WERI-Rb-1 (cell line): ENCODE measurements around the gene NOL4L.

Experiments used
- DNase-seq: peaks from one replicate; pipeline ENCODE4 v3.0.0-alpha.2; 2020
- H3K27ac ChIP-seq: fragments of 250-450 bp; sonication (Bioruptor Pico); 2 replicates; pipeline ENCODE4 v1.5.1; 2020; ENCODE audit warnings: mild to moderate bottlenecking, moderate library complexity
- H3K27me3 ChIP-seq: fragments of 250-450 bp; sonication (Bioruptor Pico); 2 replicates; pipeline ENCODE4 v1.5.1; 2021; ENCODE audit warnings: mild to moderate bottlenecking, low read depth, moderate library complexity; ENCODE audit not compliant: insufficient read depth, severe bottlenecking
- H3K36me3 ChIP-seq: fragments of 250-450 bp; sonication (Bioruptor Pico); 2 replicates; pipeline ENCODE4 v1.5.1; 2020; ENCODE audit warnings: mild to moderate bottlenecking, moderate library complexity
- H3K4me3 ChIP-seq: 2 replicates; pipeline ENCODE4 v1.5.1; 2011; ENCODE audit warnings: low read depth, mild to moderate bottlenecking, control low read depth, low read length
- H3K9me3 ChIP-seq: fragments of 250-450 bp; sonication (Bioruptor Pico); 2 replicates; pipeline ENCODE4 v1.5.1; 2021; ENCODE audit warnings: mild to moderate bottlenecking, moderate library complexity; ENCODE audit not compliant: severe bottlenecking
- TF ChIP-seq, protein P1 (sequence below): IDR thresholded peaks from 2 replicates; pipeline ENCODE4 v1.5.1; 2011; ENCODE audit warnings: low read depth, mild to moderate bottlenecking, control low read depth, inconsistent platforms, low read length

The NOL4L gene

DNA sequence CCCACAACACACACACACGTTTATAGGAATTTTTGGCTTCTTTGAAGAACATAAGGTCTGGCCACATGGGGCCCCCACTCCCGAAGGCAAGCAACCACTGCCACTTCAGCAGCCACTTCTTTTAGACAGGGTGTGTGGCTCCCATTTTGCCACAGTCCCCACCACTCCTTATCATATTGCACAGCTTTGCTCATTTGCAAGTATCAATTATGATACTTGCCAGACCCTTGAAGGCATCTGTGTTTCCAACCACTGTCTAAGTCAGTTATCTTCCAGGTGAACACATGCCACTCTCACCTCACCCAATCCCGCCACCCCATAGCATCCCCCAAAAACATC lies 73.1 kb downstream of the NOL4L start:
- Histone ChIP-seq H3K9me3 (no peaks in the 10 kb centered on the region), H3K4me3 (no peak overlapping the region), H3K27me3 (no peaks in the 10 kb centered on the region), H3K36me3 (peaks cover 13% of the 10 kb centered on the region), H3K27ac (no peak overlapping the region)
- no peak for DNase-seq
- TF ChIP-seq, protein P1, sequence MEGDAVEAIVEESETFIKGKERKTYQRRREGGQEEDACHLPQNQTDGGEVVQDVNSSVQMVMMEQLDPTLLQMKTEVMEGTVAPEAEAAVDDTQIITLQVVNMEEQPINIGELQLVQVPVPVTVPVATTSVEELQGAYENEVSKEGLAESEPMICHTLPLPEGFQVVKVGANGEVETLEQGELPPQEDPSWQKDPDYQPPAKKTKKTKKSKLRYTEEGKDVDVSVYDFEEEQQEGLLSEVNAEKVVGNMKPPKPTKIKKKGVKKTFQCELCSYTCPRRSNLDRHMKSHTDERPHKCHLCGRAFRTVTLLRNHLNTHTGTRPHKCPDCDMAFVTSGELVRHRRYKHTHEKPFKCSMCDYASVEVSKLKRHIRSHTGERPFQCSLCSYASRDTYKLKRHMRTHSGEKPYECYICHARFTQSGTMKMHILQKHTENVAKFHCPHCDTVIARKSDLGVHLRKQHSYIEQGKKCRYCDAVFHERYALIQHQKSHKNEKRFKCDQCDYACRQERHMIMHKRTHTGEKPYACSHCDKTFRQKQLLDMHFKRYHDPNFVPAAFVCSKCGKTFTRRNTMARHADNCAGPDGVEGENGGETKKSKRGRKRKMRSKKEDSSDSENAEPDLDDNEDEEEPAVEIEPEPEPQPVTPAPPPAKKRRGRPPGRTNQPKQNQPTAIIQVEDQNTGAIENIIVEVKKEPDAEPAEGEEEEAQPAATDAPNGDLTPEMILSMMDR = no peak

DNA sequence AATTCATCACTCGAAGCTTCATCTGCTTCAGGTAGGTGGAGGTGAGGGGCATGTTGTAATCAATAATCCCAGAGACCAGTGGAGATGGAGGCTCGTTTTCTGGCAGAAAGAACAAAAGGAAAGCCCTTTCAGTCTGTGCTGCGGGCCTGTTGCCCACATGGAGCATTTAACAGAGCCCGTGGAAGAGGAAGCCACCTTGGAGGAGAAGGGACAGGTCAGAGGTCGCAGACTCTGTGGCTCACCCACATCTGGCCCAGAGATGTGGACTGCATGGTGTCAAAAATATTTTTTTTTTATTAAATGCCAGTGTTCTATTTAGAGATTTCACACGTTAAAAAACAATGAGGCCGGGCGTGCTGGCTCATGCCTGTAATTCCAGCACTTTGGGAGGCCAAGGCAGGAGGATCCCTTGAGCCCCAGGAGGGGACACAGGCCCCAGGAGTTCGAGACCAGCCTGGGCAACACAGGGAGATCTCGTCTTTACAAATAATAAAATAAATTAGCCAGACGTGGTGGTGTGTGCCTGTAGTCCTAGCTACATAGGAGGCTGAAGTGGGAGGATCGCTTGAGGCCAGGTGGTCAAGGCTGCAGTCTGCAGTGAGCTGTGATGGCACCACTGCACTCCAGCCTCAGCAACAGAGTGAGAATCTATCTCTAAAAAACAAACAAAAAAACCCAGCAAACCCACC lies 73.6 kb downstream of the NOL4L start:
- no peak overlapping the region for H3K4me3 ChIP-seq
- H3K27ac ChIP-seq = no peak overlapping the region
- DNase-seq = no peak
- TF ChIP-seq, protein P1 = no peak
- H3K27me3 ChIP-seq = no peaks in the 10 kb centered on the region
- no peaks in the 10 kb centered on the region for H3K9me3 ChIP-seq
- peaks cover 13% of the 10 kb centered on the region for H3K36me3 ChIP-seq

DNA sequence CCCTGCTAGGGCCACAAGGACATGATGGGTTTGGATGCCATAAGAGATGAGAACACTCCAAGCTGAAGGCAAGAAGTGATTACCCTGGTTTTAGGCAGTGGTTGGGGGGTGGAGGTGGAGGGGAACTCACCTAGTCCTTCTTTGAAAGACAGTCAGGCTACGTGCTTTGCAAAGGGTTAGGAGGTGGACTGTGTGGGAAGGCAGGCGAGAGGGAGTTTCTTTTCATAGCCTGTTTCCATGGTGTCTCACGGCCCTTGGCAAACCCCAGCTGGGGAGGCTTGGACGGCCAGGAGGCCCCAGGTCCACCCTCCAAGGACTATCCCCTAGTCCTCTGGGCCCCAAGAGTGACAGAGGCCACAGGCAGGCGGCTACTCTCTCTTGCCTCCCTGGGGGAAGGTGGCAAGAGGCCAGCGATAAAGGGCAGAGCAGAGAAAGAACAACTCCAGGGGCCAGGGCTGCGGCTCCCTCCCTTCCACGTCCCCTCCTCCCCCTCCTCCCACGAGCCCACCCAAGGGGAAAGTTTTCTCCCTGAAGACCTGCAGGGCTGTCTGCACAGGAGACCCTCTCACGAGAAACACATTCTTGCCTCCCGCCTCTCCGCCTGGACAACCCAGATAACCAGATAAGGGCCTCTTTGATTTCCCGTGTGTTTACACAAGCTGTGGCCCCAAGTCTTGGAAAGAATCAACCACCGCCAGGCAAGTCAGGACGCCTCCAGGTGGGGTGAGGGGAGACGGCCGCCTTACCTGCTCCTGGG lies 74.4 kb downstream of the NOL4L start:
- Histone ChIP-seq H3K27ac (no peak overlapping the region), H3K9me3 (no peaks in the 10 kb centered on the region), H3K4me3 (no peak overlapping the region), H3K27me3 (no peaks in the 10 kb centered on the region), H3K36me3 (peaks cover 13% of the 10 kb centered on the region)
- TF ChIP-seq, protein P1 = no peak
- DNase-seq = no peak

DNA sequence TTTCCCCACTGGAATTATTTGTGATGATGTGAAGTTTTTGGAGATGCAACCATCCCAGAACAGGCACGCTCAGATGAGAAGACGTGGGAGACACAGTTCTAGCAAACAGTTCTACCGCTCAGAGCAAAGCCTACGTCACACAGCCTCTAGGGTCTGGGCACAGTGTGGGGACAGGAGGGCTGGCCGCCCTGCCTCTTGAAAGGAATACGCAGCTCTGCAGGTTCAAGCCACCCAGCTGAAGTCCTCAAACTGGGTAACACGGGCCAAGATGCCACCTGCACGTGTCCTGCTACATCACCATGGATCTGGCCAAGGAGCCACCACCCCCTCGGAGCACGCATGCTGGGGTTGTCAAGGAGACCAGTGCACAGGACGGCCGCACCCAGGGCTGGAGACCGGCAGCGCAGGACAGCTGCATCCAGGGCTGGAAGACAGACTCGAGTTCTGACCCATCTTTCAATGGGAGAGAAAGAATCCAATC lies 75.0 kb downstream of the NOL4L start:
- no peak for DNase-seq
- TF ChIP-seq, protein P1 = no peak
- H3K4me3 ChIP-seq = no peak overlapping the region

DNA sequence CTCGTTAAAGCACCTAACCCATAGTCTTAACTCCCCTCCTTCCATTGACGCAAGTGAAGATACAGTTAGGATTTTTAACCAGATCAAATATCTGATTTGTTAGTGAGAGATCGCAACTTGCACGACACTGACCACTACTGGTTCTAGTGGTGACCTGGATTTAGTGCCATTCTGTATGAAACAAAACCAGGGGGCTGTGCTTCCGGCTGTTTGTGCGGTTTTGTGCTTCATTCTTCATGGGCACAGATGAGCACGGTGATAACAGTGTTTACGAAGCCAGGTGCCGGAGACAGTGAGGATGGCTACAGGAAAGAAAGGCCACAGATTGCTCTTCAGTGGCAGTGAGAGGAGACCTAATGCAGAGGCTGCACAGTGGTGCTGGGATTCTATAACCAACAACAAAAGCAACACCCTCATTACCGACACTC lies 75.5 kb downstream of the NOL4L start:
- Histone ChIP-seq H3K36me3 (peaks cover 9% of the 10 kb centered on the region), H3K9me3 (no peaks in the 10 kb centered on the region), H3K27ac (no peak overlapping the region), H3K27me3 (no peaks in the 10 kb centered on the region), H3K4me3 (no peak overlapping the region)
- TF ChIP-seq, protein P1 = peak; percentile 15; the same call in 1 of the 2 replicates
- no peak for DNase-seq

More for the DNA sequence above, 75.0 kb downstream of the NOL4L start:
- Histone ChIP-seq H3K27ac (no peak overlapping the region), H3K27me3 (no peaks in the 10 kb centered on the region), H3K9me3 (no peaks in the 10 kb centered on the region), H3K36me3 (peaks cover 12% of the 10 kb centered on the region)

DNA sequence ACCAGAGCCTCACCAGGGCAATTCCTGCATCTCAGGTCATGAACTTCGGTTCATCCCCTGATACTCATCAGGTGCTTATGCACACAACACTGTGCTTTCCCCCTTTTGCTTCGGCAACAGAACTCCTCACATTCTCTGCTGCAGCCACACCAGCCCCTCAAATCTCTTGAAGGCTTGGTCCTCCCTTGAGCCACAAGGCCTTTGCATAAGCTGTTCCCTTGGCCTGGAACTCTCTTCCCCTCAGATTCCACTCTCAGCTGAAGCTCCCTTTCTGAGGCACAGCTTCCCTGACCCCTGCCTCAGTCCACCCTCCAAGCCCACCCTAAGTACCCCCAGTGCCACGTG lies 76.4 kb downstream of the NOL4L start:
- Histone ChIP-seq H3K27me3 (no peaks in the 10 kb centered on the region), H3K27ac (no peak overlapping the region), H3K36me3 (peaks cover 9% of the 10 kb centered on the region), H3K9me3 (no peaks in the 10 kb centered on the region), H3K4me3 (no peak overlapping the region)
- DNase-seq = no peak
- TF ChIP-seq, protein P1 = no peak
